ENCODE data around the gene JAZF1. TPM values are rescaled to one million over a fixed set of nuclear protein-coding genes. Genes with fewer than 3 reads are reported as not detected.

Gene JAZF1
- total and polyA plus RNA-seq, 2 donors (not counting 1 experiment from before 2014, with no cell fraction given): 14.0 to 38.6 TPM

- no peaks in the 10 kb centered on the region for H3K9me3 ChIP-seq (ENCODE audit: control extremely low read depth in 1 of 3, control insufficient read depth in 2 of 3, insufficient read depth in 1 of 3, low read length in 2 of 3)
- ChIA-PET POLR2A (no interaction called here), CTCF (no interaction called here)
- H3K79me2 ChIP-seq (ENCODE audit: control insufficient read depth, insufficient read depth, low read length): no peaks in the 10 kb centered on the region
- no peaks in the 10 kb centered on the region for H3K4me1 ChIP-seq (ENCODE audit: control insufficient read depth in 2 of 2, insufficient read depth in 2 of 2, low read length in 2 of 2)
- no CpG with 5 or more reads among the region's 2 CpGs for WGBS (ENCODE audit: insufficient coverage)
- no peak overlapping the region for H3K27ac ChIP-seq (ENCODE audit: low read length in 2 of 2)
- Mint-ChIP-seq H3K27me3 (no peaks in the 10 kb centered on the region), H3K4me1 (no peaks in the 10 kb centered on the region), H3K27ac (no peak overlapping the region), H3K9me3 (ENCODE audit: insufficient read depth) (no peaks in the 10 kb centered on the region), H3K4me3 (no peak overlapping the region)
- ATAC-seq (ENCODE audit: low read depth) (no peak), DNase-seq (no peak)
- no peak overlapping the region for H3K9ac ChIP-seq (ENCODE audit: low read length)
- H3K4me2 ChIP-seq (replicated peaks; ENCODE audit: low read depth, low read length, poor library complexity, severe bottlenecking): no peak overlapping the region
- no peaks in the 10 kb centered on the region for H3K27me3 ChIP-seq (replicated peaks in 1 of 4; ENCODE audit: control extremely low read depth in 1 of 4, control insufficient read depth in 3 of 4, insufficient read depth in 4 of 4, low read length in 3 of 4)
- TF ChIP-seq CTCF (IDR thresholded peaks at IDR 0.05) (no peak), EZH2 (IDR thresholded peaks at IDR 0.05; ENCODE audit: borderline replicate concordance, insufficient read depth, low read depth, low read length, poor library complexity, severe bottlenecking) (no peak)
- H3K36me3 ChIP-seq (replicated peaks in 1 of 2; ENCODE audit: control extremely low read depth in 1 of 2, control insufficient read depth in 1 of 2, extremely low read depth in 1 of 2, insufficient read depth in 2 of 2, low read length in 1 of 2): peaks cover 8 to 13% of the 10 kb centered on the region in 2 experiments
- H2AFZ ChIP-seq (ENCODE audit: insufficient read depth, low read depth, low read length, poor library complexity, severe bottlenecking): no peak overlapping the region
- no peaks in the 10 kb centered on the region for H4K20me1 ChIP-seq (ENCODE audit: control insufficient read depth, insufficient read depth, low read length, poor library complexity, severe bottlenecking)
- H3K4me3 ChIP-seq (ENCODE audit: control extremely low read depth in 1 of 5, extremely low read depth in 1 of 5, insufficient read depth in 1 of 5, low read depth in 2 of 5, low read length in 4 of 5): no peak overlapping the region
- intact Hi-C loops (cut with micrococcal nuclease): no loop called here
These were observed 377.6 kb downstream of the JAZF1 start for GRCh38 chr7:27802999-27803398.

GRCh38 chr7:27799212-27799611 is 381.4 kb downstream of the JAZF1 start:
- no peaks in the 10 kb centered on the region for H3K4me1 ChIP-seq (ENCODE audit: control insufficient read depth in 2 of 2, insufficient read depth in 2 of 2, low read length in 2 of 2)
- H3K27ac Mint-ChIP-seq: no peak overlapping the region
- DNase-seq (no peak), ATAC-seq (ENCODE audit: low read depth) (no peak)
- no peak overlapping the region for H3K4me3 ChIP-seq (ENCODE audit: control extremely low read depth in 1 of 5, extremely low read depth in 1 of 5, insufficient read depth in 1 of 5, low read depth in 2 of 5, low read length in 4 of 5)
- ChIA-PET POLR2A (interaction anchor here (0.6 kb wide), 1 partner anchor 139 kb away, joined by 4 read pairs; no protein-coding TSS in a partner anchor), CTCF (no interaction called here)
- no peaks in the 10 kb centered on the region for H3K79me2 ChIP-seq (ENCODE audit: control insufficient read depth, insufficient read depth, low read length)
- H2AFZ ChIP-seq (ENCODE audit: insufficient read depth, low read depth, low read length, poor library complexity, severe bottlenecking): no peak overlapping the region
- H3K36me3 ChIP-seq (replicated peaks in 1 of 2; ENCODE audit: control extremely low read depth in 1 of 2, control insufficient read depth in 1 of 2, extremely low read depth in 1 of 2, insufficient read depth in 2 of 2, low read length in 1 of 2): peaks cover 9 to 37% of the 10 kb centered on the region in 2 experiments
- no peak for TF ChIP-seq CTCF (IDR thresholded peaks at IDR 0.05)
- no peak for TF ChIP-seq EZH2 (IDR thresholded peaks at IDR 0.05; ENCODE audit: borderline replicate concordance, insufficient read depth, low read depth, low read length, poor library complexity, severe bottlenecking)
- H3K4me3 Mint-ChIP-seq: no peak overlapping the region
- H3K9me3 ChIP-seq (ENCODE audit: control extremely low read depth in 1 of 3, control insufficient read depth in 2 of 3, insufficient read depth in 1 of 3, low read length in 2 of 3): no peaks in the 10 kb centered on the region
- H3K4me1 Mint-ChIP-seq: no peaks in the 10 kb centered on the region
- H3K9ac ChIP-seq (ENCODE audit: low read length): no peak overlapping the region
- intact Hi-C loops (cut with micrococcal nuclease): no loop called here
- H3K9me3 Mint-ChIP-seq (ENCODE audit: insufficient read depth): no peaks in the 10 kb centered on the region
- H3K27me3 Mint-ChIP-seq: no peaks in the 10 kb centered on the region
- no peak overlapping the region for H3K4me2 ChIP-seq (replicated peaks; ENCODE audit: low read depth, low read length, poor library complexity, severe bottlenecking)
- no peaks in the 10 kb centered on the region for H3K27me3 ChIP-seq (replicated peaks in 1 of 4; ENCODE audit: control extremely low read depth in 1 of 4, control insufficient read depth in 3 of 4, insufficient read depth in 4 of 4, low read length in 3 of 4)
- no CpG with 5 or more reads among the region's 2 CpGs for WGBS (ENCODE audit: insufficient coverage)
- no peaks in the 10 kb centered on the region for H4K20me1 ChIP-seq (ENCODE audit: control insufficient read depth, insufficient read depth, low read length, poor library complexity, severe bottlenecking)
- H3K27ac ChIP-seq (ENCODE audit: low read length in 2 of 2): no peak overlapping the region

All from B cell (primary cell).